ENCODE data around the gene SYNGR3.

SYNGR3 gene

DNA sequence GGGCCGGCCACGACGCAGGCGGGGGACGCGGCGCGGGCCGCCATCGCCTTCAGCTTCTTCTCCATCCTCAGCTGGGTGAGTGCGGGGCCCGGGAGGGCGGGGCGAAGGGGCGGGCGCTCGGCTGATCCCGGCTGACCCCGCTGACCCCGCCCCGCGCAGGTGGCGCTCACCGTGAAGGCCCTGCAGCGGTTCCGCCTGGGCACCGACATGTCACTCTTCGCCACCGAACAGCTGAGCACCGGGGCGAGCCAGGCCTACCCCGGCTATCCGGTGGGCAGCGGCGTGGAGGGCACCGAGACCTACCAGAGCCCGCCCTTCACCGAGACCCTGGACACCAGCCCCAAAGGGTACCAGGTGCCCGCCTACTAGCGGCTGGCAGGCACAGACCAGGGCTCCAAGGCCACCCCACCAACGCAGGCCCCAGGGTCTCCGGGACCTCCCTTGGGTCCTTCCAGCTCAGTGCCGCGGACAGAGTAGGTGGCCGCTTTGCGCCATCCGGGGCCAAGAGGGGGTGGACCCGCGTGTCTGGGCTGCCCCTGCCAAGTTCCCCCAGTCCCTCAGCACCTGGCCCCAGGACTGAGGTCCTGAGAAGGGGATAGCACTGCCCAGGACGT is 3.0 kb downstream of the SYNGR3 start:
- DNase-seq, result no peak

DNA sequence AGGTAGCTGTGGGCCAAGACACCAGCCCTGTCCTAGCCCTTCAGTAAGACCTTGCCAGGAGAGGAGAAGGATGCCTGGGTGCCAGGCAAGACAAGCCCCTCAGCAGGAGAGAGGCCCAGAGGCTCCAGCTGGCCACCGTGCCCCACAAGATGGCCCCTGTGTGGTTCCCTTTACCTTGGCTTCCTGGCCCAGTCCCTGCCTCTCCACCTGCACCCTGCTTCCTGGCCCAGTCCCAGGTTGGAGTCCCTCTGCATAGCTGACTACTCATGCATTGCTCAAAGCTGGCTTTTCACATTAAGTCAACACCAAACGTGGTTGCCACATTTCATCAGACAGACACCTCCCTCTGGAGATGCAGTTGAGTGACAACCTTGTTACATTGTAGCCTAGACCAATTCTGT is 4.0 kb downstream of the SYNGR3 start:
- no peak for DNase-seq

DNA sequence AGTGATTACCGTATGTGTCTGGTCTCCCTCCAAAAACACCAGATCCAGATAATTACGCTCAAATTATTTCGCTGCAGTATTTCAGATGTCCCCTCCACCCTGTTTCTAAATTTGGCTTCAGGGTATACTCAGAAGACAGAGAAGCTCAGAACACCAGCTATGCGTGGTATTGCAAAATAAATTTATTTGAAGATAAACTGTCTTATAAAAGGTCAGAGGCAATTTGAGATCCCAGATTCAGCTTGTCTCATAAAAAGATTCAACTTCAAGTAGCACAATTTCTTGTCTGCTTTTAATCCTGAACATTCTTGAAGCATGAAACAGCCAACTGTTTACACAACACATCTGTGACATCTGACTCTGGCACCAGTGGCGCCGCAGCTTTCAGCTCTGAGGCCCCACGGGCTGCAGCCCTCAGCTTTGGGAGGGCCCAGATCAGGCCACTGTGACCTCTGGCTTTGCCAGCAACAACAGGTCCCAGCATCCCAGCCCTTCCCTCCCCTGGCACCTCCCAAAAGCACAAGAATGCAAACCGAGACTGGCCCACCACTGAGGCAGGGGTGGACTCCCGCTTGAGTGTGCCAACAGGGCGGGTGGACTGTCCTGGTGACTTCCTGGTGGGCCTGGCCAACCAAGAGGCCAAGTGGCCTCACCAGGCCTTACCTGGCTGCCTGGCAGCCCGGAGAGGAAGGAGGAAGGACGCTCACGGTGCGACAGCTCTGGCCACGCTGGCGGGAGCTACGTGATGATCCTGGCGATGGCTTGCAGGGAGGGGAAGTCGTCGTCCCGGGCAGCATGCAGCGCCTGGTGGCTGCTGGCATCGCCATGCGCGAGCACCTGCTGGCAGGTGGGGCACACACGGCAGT is 8.0 kb downstream of the SYNGR3 start:
- no peak for DNase-seq

DNA sequence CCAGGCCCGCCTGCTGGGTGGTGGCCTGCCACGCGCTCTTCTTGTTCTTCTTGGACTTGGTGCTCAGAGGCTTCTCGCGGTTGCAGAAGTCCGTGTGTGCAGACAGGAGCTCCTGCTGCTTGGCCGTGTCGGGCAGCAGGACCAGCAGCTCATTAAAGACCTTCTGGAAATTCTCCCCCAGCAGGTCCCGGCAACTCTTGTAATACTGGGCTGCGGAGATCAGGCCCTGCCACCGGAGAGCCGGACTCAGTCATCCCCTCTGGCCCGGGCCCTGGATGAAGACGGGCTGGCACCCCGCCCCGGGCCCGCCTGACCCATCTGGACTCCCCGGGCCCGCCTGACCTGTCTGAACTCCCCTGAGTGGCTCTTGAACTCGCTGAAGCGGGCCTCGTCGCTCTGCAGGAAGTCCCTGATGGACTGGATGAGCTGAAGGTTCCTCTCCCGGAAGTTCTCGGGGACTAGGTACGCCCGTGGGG is 8.6 kb downstream of the SYNGR3 start:
- DNase-seq, result no peak

DNA sequence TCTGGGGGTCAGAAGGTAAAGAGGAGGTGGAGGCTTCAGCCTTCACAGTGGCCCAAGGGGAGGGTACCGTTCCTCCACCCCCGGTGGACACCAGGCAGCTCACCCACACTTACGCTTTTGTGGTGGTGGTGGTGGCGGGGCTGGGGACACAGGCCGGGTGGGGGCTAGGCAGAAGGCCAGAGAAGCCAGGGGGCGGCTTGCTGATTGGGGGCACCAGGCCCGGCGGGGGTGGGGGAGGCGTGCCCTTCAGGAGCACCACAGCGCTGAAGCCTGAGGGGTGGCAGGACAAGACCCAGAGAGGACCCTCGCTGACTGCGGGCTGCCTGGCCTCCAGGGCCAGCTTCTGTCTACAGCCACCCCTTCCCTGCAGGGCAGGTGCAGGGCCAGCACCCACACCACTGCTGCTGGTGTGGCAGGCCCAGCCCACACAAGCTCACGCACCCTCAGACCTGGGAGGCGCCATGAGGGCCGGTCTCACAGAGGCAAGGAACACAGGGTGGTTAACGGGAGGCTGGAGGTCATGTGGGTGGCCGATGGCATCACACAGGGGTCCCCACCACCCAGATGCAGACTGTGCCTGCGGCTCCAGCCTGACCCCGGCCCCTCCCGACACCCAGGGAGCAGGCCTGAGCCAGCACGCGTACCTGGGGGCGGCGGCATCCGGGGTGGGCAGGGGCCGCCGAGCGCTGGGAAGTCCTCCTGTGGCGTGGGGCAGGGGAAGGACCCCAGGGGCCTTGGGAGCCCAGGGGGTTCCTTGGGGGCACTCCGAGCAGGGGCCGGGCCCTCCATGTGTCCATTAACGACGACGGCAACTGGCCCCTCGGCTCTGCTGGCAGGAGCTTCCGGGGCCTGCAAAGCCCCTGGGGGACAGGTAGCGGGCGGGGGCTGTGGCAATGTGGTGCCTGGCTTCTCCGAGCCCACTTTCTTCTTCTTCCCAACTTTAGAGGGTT is 9.4 kb downstream of the SYNGR3 start:
- DNase-seq, result no peak

DNA sequence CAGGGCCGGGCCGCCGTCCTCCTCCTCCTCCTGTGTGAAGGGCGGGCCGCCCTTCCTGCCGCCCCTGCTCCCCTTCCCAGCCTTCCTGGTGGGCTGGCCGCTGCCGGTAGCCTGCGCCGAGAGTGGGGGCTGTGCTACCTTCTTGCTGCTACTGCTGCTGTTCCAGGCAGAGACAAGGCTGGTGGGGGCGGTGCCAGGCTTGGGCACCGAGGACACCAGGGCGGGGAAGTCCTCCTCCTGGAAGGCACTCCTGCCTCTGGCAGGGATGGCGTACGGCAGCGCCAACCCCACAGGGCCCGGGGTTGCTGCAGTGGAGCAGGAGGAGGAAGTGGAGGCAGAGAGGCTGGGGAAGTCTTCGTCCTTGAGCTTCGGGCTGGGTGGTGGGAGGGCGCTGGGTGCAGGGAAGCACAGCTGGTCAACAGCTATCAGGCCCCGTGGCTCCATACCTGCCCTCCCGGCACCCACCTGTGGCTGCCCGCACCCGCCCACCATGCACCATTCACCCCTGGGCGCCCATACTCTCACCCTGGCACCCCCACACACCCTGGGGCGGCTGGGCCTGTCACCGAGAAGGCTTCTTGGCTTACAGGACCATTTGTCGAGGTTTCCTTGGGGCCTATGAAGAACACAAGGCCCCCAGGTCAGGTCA is 10.2 kb downstream of the SYNGR3 start:
- DNase-seq, result no peak

DNA sequence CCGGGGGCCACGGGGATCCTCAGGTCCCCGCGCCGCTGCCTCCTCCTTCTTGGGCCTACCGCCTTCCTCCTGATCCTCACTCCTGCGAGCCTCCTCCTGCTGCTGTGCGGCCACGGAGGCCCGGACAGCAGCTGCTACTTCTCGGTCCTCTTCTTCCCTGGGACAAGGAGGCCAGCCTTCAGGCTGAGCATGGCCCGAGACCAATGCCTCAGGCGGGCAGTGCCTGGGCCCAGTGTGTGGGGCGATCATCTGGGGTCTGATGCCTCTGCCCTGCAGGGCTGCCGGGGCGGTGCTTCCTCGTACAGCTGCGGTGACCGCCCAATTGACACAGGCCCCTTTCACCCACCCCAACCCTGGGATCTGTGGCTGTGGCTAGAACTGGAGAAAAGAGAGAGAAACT is 11.3 kb downstream of the SYNGR3 start:
- no peak for DNase-seq

DNA sequence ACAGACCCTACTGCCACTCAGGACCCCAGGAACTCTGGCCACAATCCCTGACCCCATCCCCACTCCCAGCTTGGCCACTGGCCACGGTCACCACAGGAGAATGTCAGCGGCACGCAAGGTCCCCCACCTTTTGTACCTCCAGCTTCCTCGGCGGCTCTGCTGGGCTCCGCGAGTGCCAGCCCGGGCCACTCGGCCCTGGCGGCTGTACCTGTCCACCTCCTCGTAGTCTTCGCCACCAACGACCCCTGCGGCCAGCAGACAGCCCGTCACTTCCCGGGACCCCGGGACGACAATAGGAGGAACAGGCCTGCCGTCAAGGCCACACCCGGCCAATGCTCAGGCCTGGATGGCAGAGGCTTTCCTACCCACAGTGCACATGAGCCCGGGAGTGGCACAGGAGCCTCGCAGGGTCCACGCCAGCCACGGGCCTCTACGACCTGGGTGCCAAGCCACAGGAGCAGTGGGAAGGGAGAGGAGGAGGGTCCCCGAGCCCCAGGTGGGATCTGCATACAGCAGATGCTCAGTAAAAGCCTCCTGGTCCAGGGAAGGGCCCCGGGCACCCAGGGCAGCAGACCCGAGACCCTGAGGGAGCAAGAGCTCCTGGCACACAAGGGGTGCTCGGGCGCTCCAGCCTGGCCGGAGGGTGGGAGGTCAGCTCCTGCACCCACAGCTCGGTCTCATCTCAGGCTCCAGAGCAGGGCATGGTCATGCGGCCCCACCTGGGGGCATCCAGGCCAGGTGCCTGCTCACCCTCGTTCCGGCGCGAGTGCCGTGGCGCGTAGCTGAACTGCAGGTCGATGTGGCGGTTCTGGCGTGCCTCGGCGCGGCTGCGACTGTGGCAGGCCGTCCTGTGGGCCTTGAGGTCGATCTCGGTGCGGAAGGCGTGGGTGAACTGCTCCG is 11.9 kb downstream of the SYNGR3 start:
- no peak for DNase-seq

DNA sequence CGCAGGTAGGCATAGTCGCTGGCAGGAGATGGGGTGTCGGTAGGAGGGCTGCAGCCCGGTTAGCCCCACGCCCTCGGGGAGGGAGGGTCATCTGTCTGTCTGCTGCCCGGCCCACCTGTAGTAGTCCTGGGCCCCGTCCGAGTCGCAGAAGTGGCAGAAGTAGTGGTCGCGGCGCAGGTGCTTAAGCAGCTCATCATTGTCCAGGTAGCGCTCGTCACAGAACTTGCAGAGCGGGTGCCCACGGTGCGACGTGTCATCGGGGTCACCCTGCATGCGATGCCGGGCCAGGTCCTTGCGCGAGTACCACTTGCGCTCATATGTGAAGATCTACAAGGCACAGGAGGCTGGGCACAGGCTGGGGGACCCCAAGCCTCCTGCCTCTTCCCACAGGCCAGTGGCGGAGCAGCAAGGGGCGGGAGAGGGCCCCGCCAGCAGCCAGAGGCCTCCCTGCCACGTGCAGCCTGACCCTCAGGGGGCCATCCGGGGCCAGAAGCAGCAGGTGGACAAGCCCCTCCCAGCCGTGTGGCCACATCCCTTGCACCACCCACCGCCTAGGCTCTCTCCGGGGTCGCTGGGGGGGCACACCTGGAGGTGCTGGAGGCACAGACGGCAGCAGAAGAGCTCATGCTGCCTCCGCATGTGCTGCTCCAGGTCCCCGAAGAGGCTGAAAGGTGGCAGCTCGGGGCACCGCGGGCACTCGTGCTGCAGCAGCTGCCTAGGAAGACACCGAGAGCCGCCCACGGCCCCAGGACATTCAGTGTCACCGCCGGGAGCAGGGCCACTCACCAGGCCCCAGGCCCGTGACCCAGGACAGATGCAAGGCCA is 12.8 kb downstream of the SYNGR3 start:
- DNase-seq, result no peak

DNA sequence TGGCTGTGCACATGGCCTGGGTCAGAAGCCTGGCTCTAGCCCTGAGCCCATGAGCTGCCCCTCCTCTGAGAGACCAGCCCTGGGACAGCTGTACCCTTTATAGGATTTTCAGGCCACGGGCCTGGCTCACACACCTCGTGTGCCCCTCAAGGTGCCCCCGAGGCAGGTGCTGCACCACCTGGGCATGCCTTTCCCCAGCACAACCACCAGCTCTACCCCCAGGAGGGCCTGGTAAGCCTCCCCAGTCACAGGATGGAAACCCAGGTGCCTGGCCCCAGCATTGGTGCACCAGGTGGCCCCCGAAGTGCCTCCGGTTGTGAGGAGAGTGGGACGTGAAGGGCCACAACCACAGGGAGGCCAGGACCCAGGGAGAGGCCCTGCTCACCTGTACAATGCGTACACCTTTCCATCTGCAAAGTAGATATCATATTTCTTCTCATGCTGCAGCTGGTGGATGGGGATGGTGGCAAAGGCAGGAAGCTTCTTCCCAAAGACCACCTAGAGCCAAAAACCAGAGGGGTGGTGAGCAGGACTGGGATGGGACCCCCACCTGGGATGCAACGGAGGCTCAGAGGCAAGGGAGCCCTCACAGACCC is 13.6 kb downstream of the SYNGR3 start:
- DNase-seq, result no peak

DNA sequence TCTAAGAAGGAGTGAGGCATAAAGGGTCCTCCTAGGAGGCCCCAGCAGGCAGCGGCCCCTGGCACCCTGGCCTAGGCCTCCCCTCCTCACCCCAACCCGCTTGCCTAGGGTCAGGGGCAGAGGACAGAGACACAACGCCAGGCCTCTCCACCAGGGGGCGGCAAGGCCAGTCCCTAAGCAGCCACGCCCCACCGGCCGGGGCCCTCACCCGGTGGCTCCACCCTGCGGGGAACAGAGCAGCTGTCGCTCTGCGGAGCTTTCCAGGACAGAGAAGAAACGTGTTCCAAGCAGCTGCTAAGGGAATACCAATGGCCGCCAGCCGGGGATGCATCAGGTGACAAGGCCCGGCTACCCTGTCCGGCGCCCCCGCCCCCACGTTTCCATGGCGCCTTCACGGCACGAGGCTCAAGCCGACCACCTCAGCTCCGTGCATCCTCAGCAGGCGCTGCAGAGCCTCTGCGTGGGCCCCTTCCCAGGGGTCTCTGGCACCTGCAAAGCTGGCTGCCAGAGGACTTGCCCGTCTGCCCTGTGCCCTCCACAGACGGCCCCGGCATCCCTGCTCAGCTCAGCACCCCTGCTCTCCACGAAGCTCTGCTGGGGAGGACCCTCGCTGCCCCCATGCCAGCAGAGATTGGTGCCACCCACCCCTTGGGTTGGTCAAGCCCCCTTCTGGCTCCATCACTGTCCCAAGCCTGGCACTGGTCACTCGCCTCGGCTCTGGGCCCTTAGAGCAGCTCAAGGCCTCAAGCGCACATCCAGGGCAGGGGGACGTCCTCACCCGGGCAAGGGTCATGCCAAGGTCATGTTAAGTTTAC is 14.3 kb downstream of the SYNGR3 start:
- DNase-seq, result peak; percentile 97

DNA sequence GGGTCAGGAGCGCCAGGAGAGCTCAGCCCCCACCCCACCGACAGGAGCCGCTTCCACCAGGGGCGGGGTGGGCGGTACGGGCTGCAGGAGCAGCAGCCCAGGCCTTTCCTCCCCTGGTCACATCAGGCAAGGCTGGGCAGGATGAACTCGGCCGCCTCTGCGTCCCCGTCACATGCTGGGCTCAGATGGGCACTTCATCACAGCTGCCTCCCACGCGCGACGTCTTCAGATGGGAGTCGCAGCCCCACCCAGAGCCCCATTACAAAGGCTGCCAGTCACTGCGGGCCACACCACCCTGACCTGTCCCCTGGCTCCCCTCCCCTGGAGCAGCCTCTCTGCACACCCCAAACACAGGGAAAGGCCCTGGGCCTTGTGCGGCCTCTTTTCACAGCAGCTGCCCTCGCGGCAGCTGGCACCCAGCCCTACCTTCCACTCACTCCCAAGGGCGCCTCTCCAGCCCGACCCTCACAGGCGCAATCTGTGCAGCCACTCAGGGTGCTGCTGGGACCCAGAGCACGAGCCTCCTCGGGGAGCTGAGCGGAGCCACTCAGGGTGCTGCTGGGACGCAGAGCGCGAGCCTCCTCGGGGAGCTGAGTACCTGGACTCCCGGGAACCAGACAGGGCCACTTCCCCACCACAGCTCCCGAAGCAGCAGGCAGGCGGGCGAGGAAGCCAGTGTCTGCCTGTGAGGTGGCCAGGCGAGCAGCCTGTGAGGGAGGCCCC is 15.2 kb downstream of the SYNGR3 start:
- no peak for DNase-seq

DNA sequence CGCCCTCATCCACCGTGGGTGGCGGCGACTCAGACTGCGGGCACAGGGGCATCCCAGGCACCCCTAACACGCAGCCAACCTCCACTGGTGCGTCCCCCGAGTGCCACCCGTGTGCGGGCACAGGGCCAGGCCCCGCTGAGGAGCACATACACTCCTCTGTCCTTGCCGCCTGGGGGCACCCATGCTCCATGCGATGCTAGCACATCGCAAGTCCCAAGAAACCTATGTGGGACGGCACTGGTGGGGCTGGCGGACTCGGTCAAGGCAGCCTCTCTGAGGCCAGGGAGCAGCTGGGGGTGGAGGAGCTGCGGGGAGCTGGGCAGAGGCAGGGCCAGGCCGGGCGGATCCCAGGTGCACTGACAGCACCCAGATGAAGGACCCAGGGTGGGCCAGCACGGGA is 15.9 kb downstream of the SYNGR3 start:
- DNase-seq, result no peak

DNA sequence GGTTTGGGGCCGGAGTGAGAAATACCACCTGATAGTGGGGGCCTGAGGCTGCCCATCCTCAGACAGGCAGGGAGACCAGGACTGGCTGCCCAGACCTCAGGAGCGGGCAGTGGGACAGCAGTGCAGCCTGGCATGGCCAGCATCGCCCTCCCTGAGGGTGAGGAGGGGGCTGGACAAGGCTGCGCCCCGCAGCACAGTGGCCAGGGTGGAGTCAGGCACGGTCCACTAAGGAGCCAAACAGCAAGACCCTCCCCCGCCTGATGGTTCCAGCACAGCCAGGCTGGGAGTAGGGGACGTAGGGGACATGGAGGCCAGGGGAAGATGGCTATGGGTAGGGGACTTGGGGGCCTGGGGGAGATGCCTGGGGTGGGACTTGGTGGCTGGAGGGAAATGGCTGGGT is 16.5 kb downstream of the SYNGR3 start:
- DNase-seq, result no peak

DNA sequence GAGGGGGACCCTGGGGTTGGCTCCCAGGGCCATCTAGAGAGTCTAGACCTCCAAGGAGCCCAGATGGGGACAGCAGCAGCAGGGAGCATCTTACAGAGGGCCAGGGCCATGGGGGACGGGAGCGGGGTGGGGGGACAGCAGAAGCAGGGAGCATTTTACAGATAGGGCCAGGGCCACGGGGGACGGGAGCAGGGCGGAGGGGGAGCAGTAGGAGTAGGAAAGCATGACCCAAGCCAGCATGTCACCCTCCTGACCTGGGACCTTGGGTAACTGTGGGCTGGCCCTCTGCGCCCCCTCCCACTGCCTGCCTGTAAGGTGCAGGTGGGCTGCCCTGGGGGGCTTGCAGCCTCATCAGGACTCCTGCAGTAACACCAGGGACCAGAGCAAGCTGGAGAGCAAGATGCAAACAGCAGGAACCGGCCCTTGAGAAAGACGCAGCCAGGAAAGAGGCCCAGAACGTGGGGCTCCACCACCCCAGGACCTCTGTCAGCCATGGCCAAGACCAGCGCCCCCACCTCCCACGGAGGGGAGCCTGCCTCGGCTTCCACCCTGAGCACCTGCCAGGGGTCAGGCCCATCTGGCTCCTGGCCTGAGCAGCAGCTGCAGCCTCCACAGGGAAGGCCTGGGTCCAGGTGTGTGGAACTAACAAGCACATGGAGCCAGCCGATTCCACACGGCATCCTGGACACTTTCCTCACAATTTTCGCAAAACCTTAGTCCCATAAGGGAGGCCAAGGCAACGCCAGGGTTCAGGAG is 17.5 kb downstream of the SYNGR3 start:
- DNase-seq, result peak; percentile 19

DNA sequence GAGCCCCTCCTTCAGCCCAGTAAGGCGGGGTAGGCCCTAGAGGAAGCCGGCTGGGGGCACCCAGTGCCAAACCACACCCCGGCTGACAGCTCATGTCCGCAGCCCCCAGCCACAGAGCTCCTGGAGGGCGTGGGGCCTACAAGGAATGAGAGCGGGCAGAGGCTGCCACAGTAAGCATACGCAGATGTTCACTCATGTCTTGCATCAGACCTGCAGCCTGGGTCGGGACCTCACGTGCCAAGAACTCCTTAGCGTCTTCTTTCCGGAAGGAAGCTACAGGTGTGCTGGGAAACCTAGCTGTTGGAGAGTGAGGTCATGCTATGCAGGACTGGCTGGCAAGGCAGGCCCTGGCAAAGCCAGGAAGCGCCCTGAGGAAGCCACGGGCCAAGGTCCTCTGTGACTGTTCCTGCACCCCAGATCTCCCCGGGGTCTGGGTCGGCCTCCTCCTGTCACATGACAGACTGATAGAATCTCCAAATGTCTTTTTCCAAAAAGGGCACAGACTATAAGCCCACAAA is 18.3 kb downstream of the SYNGR3 start:
- DNase-seq, result no peak

DNA sequence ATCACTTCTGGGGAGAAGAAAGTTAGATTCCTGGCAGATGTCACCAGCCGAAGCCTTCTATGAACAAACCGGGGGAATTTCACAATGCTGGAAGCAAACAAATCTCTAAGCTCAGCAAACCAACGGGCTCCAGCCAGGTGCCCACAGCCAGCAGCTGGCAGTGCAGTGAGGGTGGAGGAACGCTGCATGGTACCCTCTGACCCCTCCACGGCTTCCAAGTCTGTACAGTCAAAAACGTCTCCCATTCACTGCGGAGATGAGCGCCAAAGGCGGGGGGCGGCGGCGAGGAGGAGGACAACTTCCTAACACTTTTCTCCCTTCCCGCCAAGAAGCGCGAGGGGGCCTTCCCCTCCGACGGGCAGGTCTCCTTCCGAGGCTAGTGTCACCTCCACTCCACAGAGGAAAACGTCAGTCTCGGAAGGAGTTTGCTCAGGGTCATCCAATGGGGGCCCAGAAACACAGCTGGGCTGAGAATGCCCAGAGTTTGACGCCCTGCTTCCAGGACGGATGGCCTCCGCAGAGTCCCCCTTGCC is 18.9 kb downstream of the SYNGR3 start:
- peak; percentile 31 for DNase-seq

Measured in NCI-H146 (cell line).